GM21528 (cell line): Measurements from ENCODE around the gene USP7.
"Not testable (repeated sequence)": the region's sequence is repeated elsewhere in the genome, so short reads cannot be mapped to it uniquely, and the experiment has no call there.

Source experiments
- ATAC-seq: cut with Tn5 transposase; IDR thresholded peaks from one replicate; pipeline ENCODE4 v1.9.1; 2021; ENCODE audit warnings: mild to moderate bottlenecking, moderate library complexity; ENCODE audit not compliant: unreplicated experiment, low FRiP score

USP7 gene

DNA sequence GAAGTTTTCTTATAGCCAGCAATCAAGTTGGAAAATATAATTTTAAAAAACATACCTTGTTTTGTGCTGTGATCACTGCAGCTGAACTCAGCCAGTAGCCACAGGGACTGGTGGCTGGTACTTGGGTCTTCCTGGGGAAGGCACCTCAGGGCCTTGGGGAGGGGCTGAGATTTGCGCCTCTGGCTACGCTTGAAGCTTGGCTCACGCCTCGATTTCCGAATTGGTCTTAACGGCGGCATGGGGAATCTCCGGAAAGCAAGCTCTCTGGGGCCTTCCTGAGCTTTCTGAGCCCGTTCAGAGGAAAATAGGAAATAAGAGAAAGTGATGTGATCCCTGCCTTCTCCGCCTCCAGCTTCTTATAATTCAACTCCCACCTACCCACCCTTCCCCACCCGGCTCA lies 11.3 kb upstream of the USP7 start:
- ATAC-seq, result no peak

- ATAC-seq, result no peak
These were observed 9.3 kb upstream of the USP7 start for GRCh38 chr16:8972843-8973586.

- no peak for ATAC-seq
These were observed 7.7 kb upstream of the USP7 start for GRCh38 chr16:8971416-8971815.

GRCh38 chr16:8969202-8969897 lies 5.6 kb upstream of the USP7 start:
- ATAC-seq, result not testable (repeated sequence)

DNA sequence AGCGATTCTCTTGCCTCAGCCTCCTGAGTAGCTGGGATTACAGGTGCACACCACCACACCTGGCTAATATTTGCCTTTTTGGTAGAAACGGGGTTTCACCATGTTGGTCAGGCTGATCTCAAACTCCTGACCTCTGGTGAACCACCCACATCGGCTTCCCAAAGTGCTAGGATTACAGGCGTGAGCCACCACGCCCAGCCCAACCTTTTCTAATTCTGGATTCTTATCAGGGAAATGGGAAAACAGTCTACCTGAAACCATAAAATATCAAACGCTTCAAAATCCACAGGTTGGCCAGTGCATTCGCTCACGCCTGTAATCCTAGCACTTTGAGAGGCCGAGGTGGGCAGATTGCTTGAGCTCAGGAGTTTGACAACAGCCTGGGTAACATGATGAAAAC lies 4.3 kb upstream of the USP7 start:
- not testable (repeated sequence) for ATAC-seq

GRCh38 chr16:8967132-8967821 lies 3.6 kb upstream of the USP7 start:
- ATAC-seq, result no peak

DNA sequence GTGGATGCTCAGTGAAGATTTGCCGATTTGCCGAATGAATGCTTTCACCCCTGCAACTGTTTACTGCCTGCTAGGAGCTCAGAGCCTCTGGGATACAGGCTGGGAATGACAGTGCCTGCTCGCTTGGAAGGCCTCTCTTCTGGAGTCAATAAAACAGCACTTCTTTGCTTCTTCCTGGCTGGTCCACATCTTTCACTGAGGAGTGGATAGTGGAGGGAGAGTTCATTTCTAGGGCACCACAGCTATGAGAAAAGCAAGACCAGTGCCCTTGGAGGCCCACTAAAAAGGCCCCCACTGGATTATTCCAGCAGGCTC lies 3.1 kb upstream of the USP7 start:
- ATAC-seq, result no peak

DNA sequence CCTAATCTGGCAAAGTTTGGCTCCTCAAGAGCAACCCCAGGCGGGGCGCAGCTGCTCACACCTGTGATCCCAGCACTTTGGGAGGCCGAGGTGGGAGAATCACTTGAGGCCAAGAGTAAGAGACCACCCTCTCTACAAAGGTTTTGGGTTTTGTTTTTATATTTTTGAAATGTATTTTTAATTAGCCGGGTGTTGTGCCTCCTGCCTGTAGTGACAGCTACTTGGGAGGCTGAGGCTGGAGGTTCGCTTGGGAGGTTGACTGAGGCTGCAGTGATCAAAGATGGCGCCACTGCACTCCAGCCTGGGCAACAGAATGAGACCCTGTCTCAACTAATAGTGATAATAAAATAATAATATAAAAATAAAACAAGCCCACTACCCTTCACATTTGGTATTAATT lies 756 bp upstream of the USP7 start:
- no peak for ATAC-seq

DNA sequence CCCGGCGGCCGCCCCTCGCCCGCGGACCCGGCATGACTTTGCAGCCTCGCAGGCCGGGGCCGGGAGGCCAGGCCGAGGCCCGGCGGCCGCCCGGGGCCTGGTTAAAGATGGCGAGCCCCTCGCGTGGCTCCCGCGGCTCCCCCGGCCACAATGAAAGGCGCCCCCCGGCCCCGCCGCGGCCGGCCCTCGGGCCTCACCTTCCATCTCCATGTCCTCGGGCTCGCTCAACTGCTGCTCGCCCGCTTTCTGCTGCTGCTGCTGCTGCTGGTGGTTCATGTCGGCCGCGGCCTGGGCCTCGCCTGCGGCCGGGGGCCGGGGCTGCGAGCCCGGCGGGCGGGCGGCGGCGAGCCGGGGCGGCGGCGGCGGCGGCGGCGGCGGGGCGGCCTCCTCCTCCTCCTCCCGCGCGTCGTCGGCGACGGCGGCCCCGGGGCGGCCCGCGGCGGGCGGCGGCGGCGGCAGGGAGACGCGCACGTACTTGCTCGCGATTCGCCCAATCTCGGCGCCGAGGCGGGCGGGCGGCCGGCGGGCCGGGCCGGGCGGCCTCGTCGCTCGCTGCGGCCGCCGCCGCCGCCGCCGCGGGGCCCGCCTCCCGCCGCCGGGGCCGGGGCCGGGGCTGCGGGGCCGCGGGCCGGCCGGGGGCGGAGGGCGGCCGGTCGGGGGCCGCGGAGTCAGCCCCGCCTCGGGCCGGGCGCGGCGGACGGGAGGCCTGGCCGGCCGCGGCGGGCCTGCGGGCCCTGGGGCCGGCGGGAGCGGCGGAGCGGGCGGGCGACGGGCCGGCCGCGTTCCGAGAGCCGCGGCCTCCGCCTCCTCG lies 491 bp downstream of the USP7 start:
- no peak for ATAC-seq

DNA sequence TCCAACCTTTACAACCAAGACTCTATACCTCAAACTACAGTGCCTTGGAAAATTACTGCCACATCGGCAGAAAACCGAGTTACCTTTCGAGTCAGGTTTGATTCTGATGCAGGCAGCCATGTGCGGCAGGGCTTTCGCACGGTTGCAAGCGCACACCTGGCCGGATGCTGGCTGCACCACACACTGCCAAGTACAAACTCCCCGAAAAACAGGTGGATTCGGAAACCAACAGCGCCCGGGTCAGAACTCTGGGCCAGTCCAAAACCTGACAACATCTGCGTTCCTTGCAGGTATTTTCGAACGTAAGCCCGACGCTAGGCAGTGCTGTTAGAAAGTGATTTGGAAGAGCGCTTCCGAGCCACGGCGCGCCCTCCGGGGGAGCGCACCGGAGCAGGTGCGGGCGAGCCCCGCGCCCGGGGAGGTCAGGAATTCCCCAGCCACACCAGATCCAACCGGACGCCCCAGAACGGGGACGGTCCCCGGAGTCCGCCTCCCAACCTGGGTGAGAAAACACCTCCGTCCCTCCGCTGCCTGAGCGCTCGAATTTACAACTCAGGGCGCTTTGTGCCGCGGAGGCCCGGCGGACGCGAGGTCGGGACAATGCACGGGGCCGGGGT lies 1.2 kb downstream of the USP7 start:
- ATAC-seq, result no peak

DNA sequence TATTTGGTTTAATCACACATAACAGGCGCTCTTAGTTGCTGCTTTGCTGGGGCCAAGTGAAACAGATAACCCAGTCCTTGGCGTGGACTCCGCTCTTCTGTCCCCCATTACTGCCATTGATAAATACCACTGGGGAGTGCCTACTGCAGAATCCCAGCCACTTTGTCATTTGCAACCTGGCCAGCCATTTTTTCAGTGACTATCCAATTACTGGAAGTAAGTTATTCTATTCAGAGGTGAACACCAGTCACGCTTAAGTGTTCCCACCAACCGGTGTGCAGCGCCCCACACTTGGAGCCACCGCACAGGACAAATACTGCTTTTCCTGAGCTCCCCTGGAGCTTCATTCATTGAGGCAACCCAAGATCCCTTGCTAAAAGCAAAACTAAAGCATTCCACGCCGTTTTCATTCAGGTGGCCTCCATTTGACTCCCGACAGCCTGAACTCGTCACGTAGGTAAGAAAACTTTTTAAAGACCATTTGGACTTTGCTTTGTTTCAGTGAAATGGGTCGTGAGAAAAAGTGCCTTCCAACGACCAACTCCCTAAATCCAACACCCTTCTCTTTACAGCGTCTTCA lies 1.8 kb downstream of the USP7 start:
- ATAC-seq, result no peak

DNA sequence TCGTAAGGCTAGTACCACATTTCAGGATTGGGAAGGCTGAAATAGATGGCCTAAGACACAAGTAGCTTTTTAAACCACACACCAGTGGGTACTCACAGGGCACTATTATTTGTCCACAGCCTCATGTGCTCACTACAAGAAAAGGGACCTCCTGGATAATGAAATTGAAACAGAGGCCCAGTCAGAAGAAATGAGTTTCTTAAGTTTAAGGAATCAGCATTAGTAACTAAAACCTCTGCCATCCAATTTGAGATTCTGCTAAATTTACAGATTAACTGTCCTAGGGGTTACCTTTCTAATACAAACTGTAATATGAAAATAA lies 3.0 kb downstream of the USP7 start:
- ATAC-seq, result no peak

GRCh38 chr16:8959921-8960787 lies 3.6 kb downstream of the USP7 start:
- no peak for ATAC-seq

DNA sequence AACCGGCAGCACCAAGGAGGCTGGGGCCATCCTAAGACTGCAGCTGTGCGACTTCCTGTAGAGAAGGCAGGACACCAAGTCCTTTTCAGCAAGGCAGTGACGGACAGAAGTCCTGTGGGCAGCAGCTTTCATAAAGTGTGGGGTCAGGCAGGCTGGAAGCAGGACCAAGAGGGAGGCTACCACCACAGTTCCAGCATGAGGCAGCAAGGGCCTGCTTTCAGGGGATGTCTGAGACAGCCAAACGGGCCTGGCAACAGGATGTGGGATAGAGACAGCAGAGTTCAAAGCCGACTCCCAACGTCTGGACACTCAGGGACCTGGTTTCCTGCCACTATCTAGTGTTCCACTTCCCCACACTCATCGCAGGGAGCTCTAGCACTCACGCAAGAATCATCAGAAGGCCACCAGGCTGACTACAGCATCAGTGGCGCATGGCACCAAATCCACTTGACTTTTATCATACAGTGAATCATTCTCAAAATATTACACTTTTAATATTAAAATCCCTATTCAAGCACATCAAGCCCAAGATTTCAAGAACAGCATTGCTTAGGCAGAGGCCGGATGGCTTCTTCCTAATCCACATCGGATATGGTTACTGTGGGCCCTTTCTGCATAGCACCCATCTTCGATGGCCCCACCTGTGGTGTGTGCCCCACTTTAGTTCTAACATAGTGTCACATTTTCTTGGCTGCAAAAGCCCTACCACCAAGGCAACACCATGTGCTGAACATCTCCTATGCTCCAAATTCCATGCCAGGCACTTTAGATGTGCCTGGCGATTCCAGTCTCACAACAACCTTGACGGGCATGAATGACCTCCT lies 5.2 kb downstream of the USP7 start:
- no peak for ATAC-seq

DNA sequence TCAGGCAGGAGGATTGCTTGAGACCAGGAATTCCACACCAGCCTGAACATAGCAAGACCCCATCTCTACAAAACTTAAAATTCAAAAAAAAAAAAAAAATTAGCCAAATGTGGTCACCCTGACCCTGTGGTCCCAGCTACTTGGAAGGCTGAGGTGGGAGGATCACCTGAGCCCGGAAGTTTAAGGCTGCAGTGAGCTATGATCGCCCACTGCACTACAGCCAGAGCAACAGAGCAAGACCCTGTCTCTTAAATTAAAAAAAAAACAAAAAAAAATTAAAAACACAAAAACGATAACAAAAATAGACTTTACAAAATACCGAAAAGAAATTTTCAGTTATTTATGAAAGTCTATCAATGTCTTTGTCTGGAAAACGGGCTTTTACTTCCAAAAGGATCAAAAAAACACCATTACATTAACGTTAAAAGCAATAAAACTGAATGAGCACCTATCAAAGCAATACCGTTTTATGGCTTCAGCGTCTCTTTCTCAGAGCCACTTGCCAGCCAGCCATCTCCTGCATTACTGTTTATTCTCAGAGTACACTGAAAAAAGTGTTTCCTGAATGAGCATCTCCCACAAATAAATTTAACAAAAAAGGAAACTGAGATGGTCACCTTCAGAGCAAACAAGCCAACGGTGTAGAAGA lies 6.1 kb downstream of the USP7 start:
- no peak for ATAC-seq

- ATAC-seq, result no peak
These were observed 6.7 kb downstream of the USP7 start for GRCh38 chr16:8957063-8957397.

DNA sequence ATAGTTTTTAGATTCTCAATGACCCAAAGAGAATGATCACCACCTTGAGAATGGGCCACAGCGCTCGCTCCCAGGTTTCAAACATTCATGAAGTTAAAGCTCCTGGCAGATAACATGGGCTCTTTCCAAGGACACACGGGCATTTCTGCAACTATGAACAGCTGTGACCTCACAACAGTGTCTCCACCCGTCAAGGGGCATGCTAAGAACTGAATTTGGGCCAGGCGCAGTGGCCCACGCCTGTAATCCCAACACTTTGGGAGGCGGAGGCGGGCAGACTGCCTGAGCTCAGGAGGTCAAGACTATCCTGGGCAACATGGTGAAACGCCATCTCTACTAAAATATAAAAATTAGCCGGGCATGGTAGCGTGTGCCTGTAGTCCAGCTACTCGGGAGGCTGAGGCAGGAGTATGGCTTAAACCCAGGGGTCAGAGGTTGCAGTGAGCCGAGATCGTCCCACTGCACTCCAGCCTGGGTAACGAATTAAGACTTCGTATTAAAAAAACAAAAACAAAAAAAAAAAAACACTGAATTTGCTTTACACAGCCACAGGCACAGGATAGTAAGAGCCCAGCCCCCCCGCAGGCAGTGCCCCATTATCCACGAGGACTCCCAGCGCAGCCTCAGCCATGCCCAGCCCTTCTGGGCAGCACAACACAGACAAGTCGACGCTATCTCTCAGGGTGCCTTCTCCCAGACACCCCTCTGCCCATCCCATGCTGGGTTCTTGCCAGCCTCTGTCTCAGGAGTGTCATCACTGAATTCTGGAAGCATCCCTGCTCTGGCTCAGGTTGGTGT lies 7.2 kb downstream of the USP7 start:
- ATAC-seq, result no peak
